K562 (cell line): Measurements from ENCODE around the gene ANXA3. TPM values are rescaled to one million over a fixed set of nuclear protein-coding genes. Genes with fewer than 3 reads are reported as not detected.
A peak's percentile ranks its signal among the peaks of the same experiment; 100 is the strongest.

Source experiments
- CBX5 ChIP-seq: IDR thresholded peaks from 2 replicates; pipeline ENCODE4 v1.6.1; 2014; ENCODE audit warnings: low read depth, borderline replicate concordance
- CC2D1A ChIP-seq: fragments of 450-650 bp; IDR thresholded peaks from 2 replicates; pipeline ENCODE4 v1.6.1; 2017; ENCODE audit warnings: mild to moderate bottlenecking
- CCNT2 ChIP-seq: IDR thresholded peaks from 2 replicates; pipeline ENCODE4 v1.6.1; 2011; ENCODE audit warnings: borderline replicate concordance, low read depth, mild to moderate bottlenecking, moderate library complexity, mixed read lengths, low read length; ENCODE audit not compliant: insufficient read length; ENCODE audit errors: extremely low read depth
- CUX1 ChIP-seq: fragments of 200-800 bp; sonication (Bioruptor generic); IDR thresholded peaks from 2 replicates; pipeline ENCODE4 v1.6.1; 2016; ENCODE audit warnings: missing genetic modification characterization, missing compliant biosample characterization
- EP300 ChIP-seq: IDR thresholded peaks from 2 replicates; pipeline ENCODE4 v1.6.1; 2012; ENCODE audit warnings: low read length, improper control_type of control experiment
- ESRRB ChIP-seq: fragments of 250-450 bp; sonication (Bioruptor Pico); IDR thresholded peaks from 2 replicates; pipeline ENCODE4 v1.5.0; 2020; ENCODE audit warnings: mild to moderate bottlenecking, moderate library complexity, borderline replicate concordance
- GATAD2A ChIP-seq: fragments of 450-650 bp; IDR thresholded peaks from 2 replicates; pipeline ENCODE4 v1.6.1; 2017
- HNRNPH1 ChIP-seq: fragments of 200-400 bp; formaldehyde crosslinking; optimal IDR thresholded peaks from 2 replicates; pipeline ENCODE3; 2017; ENCODE audit warnings: low read depth, mild to moderate bottlenecking, low read length, moderate library complexity
- LEF1 ChIP-seq: fragments of 450-650 bp; IDR thresholded peaks from 2 replicates; pipeline ENCODE4 v1.6.1; 2016; ENCODE audit warnings: mild to moderate bottlenecking
- MEF2D ChIP-seq: conservative IDR thresholded peaks from 2 replicates; pipeline ENCODE4 v1.6.1; 2016; ENCODE audit warnings: low read depth, missing genetic modification characterization, missing compliant biosample characterization
- NFRKB ChIP-seq: fragments of 450-650 bp; IDR thresholded peaks from 2 replicates; pipeline ENCODE4 v1.6.1; 2016; ENCODE audit warnings: low read depth
- RBM39 ChIP-seq: fragments of 200-400 bp; formaldehyde crosslinking; optimal IDR thresholded peaks from 2 replicates; pipeline ENCODE3; 2018; ENCODE audit warnings: low read depth, low read length
- SIN3A ChIP-seq, 2 experiments: fragments of 150-350 bp in 1 of 2; IDR thresholded peaks; 2 replicates each; pipeline ENCODE4 v1.6.1; 2011 to 2016; ENCODE audit warnings: borderline replicate concordance in 2 of 2, low read depth in 2 of 2, low read length in 2 of 2, mild to moderate bottlenecking in 2 of 2, moderate library complexity in 2 of 2; ENCODE audit not compliant: control insufficient read depth in 1 of 2
- SNAPC5 ChIP-seq: fragments of 250-450 bp; sonication (Bioruptor Pico); IDR thresholded peaks from 2 replicates; pipeline ENCODE4 v1.8.0; 2021; ENCODE audit warnings: moderate library complexity, mild to moderate bottlenecking, inconsistent platforms
- USF2 ChIP-seq: sonication (generic); formaldehyde crosslinking; IDR thresholded peaks from 2 replicates; pipeline ENCODE4 v1.5.0; 2020; ENCODE audit warnings: missing genetic modification reagents
- ZBTB5 ChIP-seq: fragments of 450-650 bp; IDR thresholded peaks from 2 replicates; pipeline ENCODE4 v1.6.1; 2017; ENCODE audit warnings: antibody characterized with exemption
- ZNF133 ChIP-seq: fragments of 250-450 bp; sonication (Bioruptor Pico); IDR thresholded peaks from 2 replicates; pipeline ENCODE4 v1.4.0; 2020; ENCODE audit warnings: mild to moderate bottlenecking
- ZNF263 ChIP-seq: sonication (generic); formaldehyde crosslinking; IDR thresholded peaks from 2 replicates; pipeline ENCODE4 v1.8.0; 2022; ENCODE audit warnings: mild to moderate bottlenecking, missing genetic modification reagents, borderline replicate concordance
- ZNF583 ChIP-seq: fragments of 250-450 bp; sonication (Bioruptor Pico); IDR thresholded peaks from 2 replicates; pipeline ENCODE4 v1.4.0; 2020
- polyA plus RNA-seq, 8 experiments: library from polyadenylated mRNA; depleted of rRNA in 4 of 8; stranded (reverse) in 5 of 8; unstranded in 3 of 8; fragments of >200 nt; fragmentation: Nextera tagmentation in 2 of 8; fragmentation: Illumina TruSeq in 1 of 8; extraction: Ambion mirVana in 2 of 8; extraction: Trizol in 1 of 8; gene quantifications; 2 replicates each; pipeline versions ENCODE4 v1.2.1 to v1.2.3, GENCODE V29; 2011 to 2014; ENCODE audit warnings: inconsistent platforms in 1 of 8, missing spikeins in 1 of 8
- total RNA-seq, 7 experiments: library from RNA; depleted of rRNA in 6 of 7; stranded (reverse); fragments of >200 nt in 6 of 7; fragmentation: Illumina TruSeq in 2 of 7; extraction: Trizol in 2 of 7; gene quantifications; 2 replicates each; pipeline versions ENCODE4 v1.2.1 to v1.2.3, GENCODE V29; 2011 to 2021; ENCODE audit warnings: low replicate concordance in 1 of 7

The ANXA3 gene
- total and polyA plus RNA-seq, 9 of the 15 experiments (the other 6 are each of a cell fraction or from before 2014, with no cell fraction given): 6.3 to 15.5 (median 9.8) TPM

DNA sequence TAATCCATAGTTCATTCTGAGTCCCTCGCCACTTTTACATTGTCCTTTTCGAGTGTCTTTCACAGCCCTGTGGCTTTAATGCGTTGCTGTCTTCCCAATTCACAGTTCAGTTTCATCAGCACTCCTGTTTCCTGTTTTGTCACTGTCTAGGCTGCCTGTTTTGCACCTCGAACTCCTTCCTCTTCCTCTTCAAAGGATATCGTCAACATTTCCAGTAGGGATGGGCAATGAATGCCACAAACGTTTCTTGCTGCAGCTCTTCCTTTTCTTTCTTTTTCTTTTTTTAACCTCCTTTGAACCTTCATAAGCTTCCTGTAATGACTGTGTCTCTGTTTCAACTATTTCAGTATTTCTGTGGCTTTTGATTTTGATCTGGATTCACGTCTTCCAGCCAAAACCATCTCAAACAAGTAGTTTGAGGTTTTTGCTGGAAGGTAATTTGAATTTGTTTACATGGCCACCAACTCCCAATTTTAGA, 105.4 kb downstream of the ANXA3 start (continued):
- no peak for TF ChIP-seq MEF2D (tag)
- no peak for TF ChIP-seq ZBTB5
- TF ChIP-seq LEF1: 0 out of 2 replicates have a peak, but pooled peaks have one; percentile 41
- TF ChIP-seq ZNF263: no peak
- TF ChIP-seq ZNF583 (CRISPR knock-in tag): no peak
- no peak for TF ChIP-seq SIN3A (IDR thresholded peaks at IDR 0.05; ENCODE audit: borderline replicate concordance in 2 of 2, control insufficient read depth in 1 of 2, low read depth in 2 of 2, low read length in 2 of 2)
- no peak for TF ChIP-seq CCNT2
- TF ChIP-seq GATAD2A: no peak
- peak; percentile 44 for TF ChIP-seq NFRKB
- no peak for TF ChIP-seq RBM39
- TF ChIP-seq EP300: 0 out of 2 replicates have a peak, but pooled peaks have one; percentile 37
- no peak for TF ChIP-seq ZNF133
- TF ChIP-seq CUX1 (CRISPR knock-in tag): no peak
- no peak for TF ChIP-seq CBX5
- no peak for TF ChIP-seq ESRRB
- TF ChIP-seq CC2D1A: 0 out of 2 replicates have a peak, but pooled peaks have one; percentile 26
- TF ChIP-seq USF2 (CRISPR knock-in tag): no peak
- no peak for TF ChIP-seq SNAPC5
- no peak for TF ChIP-seq HNRNPH1
